Coronary artery (tissue), 2 donors: ENCODE data around the gene BICC1.
A peak's percentile ranks its signal among the peaks of the same experiment; 100 is the strongest.

ENCODE experiments used
- DNase-seq: peaks from one replicate; pipeline ENCODE4 v3.0.0-alpha.2; 2017; ENCODE audit warnings: low spot score
- H3K27ac ChIP-seq, 2 donors: fragments of 200-600 bp; sonication (generic); one replicate each; pipeline ENCODE4 v1.5.1; 2016 to 2019
- H3K4me3 ChIP-seq: fragments of 200-600 bp; sonication (generic); 2 replicates; pipeline ENCODE4 v1.5.1; 2016; ENCODE audit warnings: mild to moderate bottlenecking, moderate library complexity
- CTCF ChIP-seq: fragments of 200-600 bp; sonication (generic); IDR thresholded peaks from one replicate; pipeline ENCODE4 v1.5.1; 2019; ENCODE audit warnings: antibody characterized with exemption

Gene BICC1

GRCh38 chr10:58740620-58741369, 228.1 kb downstream of the BICC1 start:
- no peak for TF ChIP-seq CTCF
- DNase-seq: no peak

GRCh38 chr10:58741673-58742072, 229.0 kb downstream of the BICC1 start:
- H3K27ac ChIP-seq: peak overlapping the region in 1 of 2 donors; percentile 23
- no peak for TF ChIP-seq CTCF
- DNase-seq: no peak
- H3K4me3 ChIP-seq: no peak overlapping the region

More at GRCh38 chr10:58740620-58741369, 228.1 kb downstream of the BICC1 start:
- no peak overlapping the region for H3K27ac ChIP-seq
- no peak overlapping the region for H3K4me3 ChIP-seq

GRCh38 chr10:58742141-58742540, 229.5 kb downstream of the BICC1 start:
- no peak for TF ChIP-seq CTCF
- no peak overlapping the region for H3K4me3 ChIP-seq
- DNase-seq: no peak

GRCh38 chr10:58743466-58744115, 230.9 kb downstream of the BICC1 start:
- no peak for TF ChIP-seq CTCF
- Histone ChIP-seq H3K27ac (no peak overlapping the region), H3K4me3 (no peak overlapping the region)
- no peak for DNase-seq

More at GRCh38 chr10:58742141-58742540, 229.5 kb downstream of the BICC1 start:
- no peak overlapping the region for H3K27ac ChIP-seq

GRCh38 chr10:58746474-58747185, 234.0 kb downstream of the BICC1 start:
- Histone ChIP-seq H3K4me3 (no peak overlapping the region), H3K27ac (peak overlapping the region in 1 of 2 donors; percentile 3)
- no peak for TF ChIP-seq CTCF
- no peak for DNase-seq

GRCh38 chr10:58747687-58748086, 235.0 kb downstream of the BICC1 start:
- no peak for DNase-seq
- H3K27ac ChIP-seq: no peak overlapping the region
- TF ChIP-seq CTCF: no peak
- no peak overlapping the region for H3K4me3 ChIP-seq
